ENCODE data around the gene APOL4.
A peak's percentile ranks its signal among the peaks of the same experiment; 100 is the strongest.
"Not testable (repeated sequence)": the region's sequence is repeated elsewhere in the genome, so short reads cannot be mapped to it uniquely, and the experiment has no call there.

Gene APOL4

GRCh38 chr22:36206255-36206654, 4.6 kb upstream of the APOL4 start:
- DNase-seq (ENCODE audit: low spot score), result no peak

- not testable (repeated sequence) for DNase-seq (ENCODE audit: low spot score)
Observed at GRCh38 chr22:36205573-36205972, 4.0 kb upstream of the APOL4 start.

GRCh38 chr22:36204632-36205015, 3.0 kb upstream of the APOL4 start:
- no peak for DNase-seq (ENCODE audit: low spot score)

GRCh38 chr22:36204001-36204631, 2.5 kb upstream of the APOL4 start:
- DNase-seq (ENCODE audit: low spot score), result no peak

- not testable (repeated sequence) for DNase-seq (ENCODE audit: low spot score)
Observed at GRCh38 chr22:36203441-36203840, 1.8 kb upstream of the APOL4 start.

- not testable (repeated sequence) for DNase-seq (ENCODE audit: low spot score)
Observed at GRCh38 chr22:36202906-36203305, 1.3 kb upstream of the APOL4 start.

- DNase-seq (ENCODE audit: low spot score), result not testable (repeated sequence)
Observed at GRCh38 chr22:36201025-36201424, 584 bp downstream of the APOL4 start.

- no peak for DNase-seq (ENCODE audit: low spot score)
Observed at GRCh38 chr22:36199001-36199551, 2.5 kb downstream of the APOL4 start.

- no peak for DNase-seq (ENCODE audit: low spot score)
Observed at GRCh38 chr22:36198536-36198935, 3.1 kb downstream of the APOL4 start.

GRCh38 chr22:36197514-36198146, 4.0 kb downstream of the APOL4 start:
- no peak for DNase-seq (ENCODE audit: low spot score)

GRCh38 chr22:36197065-36197440, 4.6 kb downstream of the APOL4 start:
- peak; percentile 49 for DNase-seq (ENCODE audit: low spot score)

- no peak for DNase-seq (ENCODE audit: low spot score)
Observed at GRCh38 chr22:36196254-36197064, 5.2 kb downstream of the APOL4 start.

GRCh38 chr22:36194971-36195370, 6.6 kb downstream of the APOL4 start:
- peak; percentile 80 for DNase-seq (ENCODE audit: low spot score)

- DNase-seq (ENCODE audit: low spot score), result no peak
Observed at GRCh38 chr22:36194385-36194784, 7.2 kb downstream of the APOL4 start.

- DNase-seq (ENCODE audit: low spot score), result no peak
Observed at GRCh38 chr22:36193577-36193976, 8.0 kb downstream of the APOL4 start.

- DNase-seq (ENCODE audit: low spot score), result no peak
Observed at GRCh38 chr22:36193171-36193570, 8.4 kb downstream of the APOL4 start.

GRCh38 chr22:36192542-36192941, 9.1 kb downstream of the APOL4 start:
- DNase-seq (ENCODE audit: low spot score), result no peak

- peak; percentile 94 for DNase-seq (ENCODE audit: low spot score)
Observed at GRCh38 chr22:36191106-36191836, 10.3 kb downstream of the APOL4 start.

- DNase-seq (ENCODE audit: low spot score), result not testable (repeated sequence)
Observed at GRCh38 chr22:36187862-36188261, 13.7 kb downstream of the APOL4 start.

GRCh38 chr22:36185828-36186624, 15.6 kb downstream of the APOL4 start:
- DNase-seq (ENCODE audit: low spot score), result no peak

GRCh38 chr22:36184433-36185025, 17.1 kb downstream of the APOL4 start:
- peak; percentile 55 for DNase-seq (ENCODE audit: low spot score)

Measured in pons (tissue), 1 donor.